LHCN-M2 (cell line): Measurements from ENCODE around the gene TLE2. TPM values are rescaled to one million over a fixed set of nuclear protein-coding genes. Genes with fewer than 3 reads are reported as not detected.
"Not testable (repeated sequence)": the region's sequence is repeated elsewhere in the genome, so short reads cannot be mapped to it uniquely, and the experiment has no call there.

ENCODE experiments used
- DNase-seq: peaks from one replicate; pipeline ENCODE4 v3.0.0-alpha.2; 2012; ENCODE audit warnings: low read depth
- total RNA-seq: library from RNA; depleted of rRNA; stranded (reverse); fragments of >200 nt; gene quantifications from 2 replicates; pipeline ENCODE4 v1.2.3, GENCODE V29; 2014

TLE2 gene
- total RNA-seq, 1 experiment from 2014 or later = 0.69 TPM

DNA sequence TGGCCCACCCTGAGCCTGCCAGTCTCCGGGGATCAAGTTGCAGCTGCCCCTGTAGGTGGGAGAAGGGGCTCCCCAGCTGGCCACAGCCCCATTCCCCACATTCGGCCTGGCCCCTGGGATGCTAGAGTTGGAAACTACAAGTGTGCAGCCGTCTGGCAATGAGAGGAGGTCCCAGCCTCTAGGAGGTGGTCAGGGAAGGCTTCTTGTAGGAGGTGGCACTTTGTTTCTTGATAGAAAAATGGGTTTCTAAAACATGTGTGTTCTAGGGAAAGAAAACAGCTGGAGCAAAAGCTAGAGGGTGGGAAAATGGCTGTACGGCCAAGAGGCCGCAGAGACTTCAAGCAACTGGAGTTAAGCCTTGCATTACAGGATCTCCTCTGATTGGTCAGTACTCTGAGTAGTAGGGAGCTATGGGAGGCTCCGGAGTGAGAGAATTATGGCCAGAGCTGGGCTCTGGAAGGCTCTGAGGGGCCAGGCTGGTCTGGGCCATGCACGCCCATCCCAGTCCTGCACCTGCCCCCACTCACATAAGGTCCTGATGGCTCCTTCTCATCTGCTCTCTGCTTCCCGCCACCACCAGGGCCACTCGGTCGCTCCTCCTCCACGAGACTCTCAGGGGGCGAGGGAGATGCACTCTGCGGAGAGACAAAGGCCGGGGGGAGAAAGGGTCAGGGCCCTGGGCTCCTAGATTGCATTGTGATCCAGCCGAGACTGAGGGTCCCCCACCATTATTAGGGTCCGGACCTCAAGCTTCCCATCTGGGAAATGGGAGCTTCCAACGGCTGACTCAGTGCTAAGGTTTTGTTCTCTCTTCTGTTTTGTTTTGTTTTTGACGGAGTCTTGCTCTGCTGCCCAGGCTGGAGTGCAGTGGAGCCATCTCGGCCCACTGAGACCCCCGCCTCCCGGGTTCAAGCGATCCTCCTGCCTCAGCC lies 13.7 kb downstream of the TLE2 start:
- DNase-seq = no peak

DNA sequence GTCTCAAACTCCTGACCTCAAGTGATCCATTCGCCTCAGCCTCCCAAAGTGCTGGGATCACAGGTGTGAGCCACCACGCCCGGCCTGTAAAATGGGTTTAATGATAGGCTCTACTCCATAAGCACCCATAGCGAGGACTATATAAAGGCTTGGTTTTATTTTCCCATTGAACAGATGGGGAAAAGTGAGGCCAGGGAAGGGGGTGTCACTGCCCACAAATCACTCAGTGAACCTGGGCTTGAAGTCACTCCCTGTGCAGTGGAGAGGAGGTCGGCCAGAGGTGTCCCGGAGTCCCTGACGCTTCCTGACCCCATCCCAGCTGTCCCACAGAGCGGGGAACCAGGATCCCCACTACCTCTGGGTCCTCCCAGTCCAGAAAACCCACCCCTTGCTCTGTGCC lies 14.9 kb downstream of the TLE2 start:
- DNase-seq = no peak

GRCh38 chr19:3013263-3013725 lies 15.8 kb downstream of the TLE2 start:
- DNase-seq = no peak

GRCh38 chr19:3012621-3013262 lies 16.3 kb downstream of the TLE2 start:
- no peak for DNase-seq

DNA sequence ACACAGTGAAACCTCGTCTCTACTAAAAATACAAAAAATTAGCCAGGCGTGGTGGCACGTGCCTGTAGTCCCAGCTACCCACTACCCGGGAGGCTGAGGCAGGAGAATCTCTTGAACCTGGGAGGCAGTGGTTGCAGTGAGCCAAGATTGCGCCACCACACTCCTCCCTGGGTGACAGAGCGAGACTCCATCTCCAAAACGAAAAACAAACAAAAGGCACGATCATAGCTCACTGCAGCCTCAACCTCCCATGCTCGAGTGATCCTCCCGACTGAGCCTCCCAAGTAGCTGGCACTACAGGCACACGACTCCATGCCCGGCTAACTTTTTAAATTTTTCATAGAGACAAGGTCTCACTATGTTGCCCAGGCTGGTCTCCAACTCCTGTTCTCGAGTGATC lies 17.0 kb downstream of the TLE2 start:
- not testable (repeated sequence) for DNase-seq

DNA sequence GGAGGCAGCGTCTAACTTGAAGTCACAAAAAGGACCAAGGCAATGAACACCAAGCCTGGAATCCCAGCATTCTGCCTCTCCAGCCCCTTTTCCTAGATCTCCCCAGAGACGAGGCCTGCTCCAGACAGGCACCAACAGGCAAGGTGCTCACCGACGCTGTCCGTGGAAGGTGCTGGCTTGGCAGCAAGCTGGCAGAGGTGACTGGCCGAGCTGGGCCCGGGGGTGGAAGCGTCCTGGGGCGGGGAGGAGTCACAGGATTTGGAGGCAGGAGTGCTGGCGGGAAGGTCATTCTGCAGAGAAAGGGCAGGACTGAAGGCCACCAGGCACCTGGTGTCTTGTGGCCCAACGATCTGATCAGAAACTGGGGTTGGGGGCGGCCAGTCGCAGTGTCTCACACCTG lies 18.2 kb downstream of the TLE2 start:
- DNase-seq = no peak

DNA sequence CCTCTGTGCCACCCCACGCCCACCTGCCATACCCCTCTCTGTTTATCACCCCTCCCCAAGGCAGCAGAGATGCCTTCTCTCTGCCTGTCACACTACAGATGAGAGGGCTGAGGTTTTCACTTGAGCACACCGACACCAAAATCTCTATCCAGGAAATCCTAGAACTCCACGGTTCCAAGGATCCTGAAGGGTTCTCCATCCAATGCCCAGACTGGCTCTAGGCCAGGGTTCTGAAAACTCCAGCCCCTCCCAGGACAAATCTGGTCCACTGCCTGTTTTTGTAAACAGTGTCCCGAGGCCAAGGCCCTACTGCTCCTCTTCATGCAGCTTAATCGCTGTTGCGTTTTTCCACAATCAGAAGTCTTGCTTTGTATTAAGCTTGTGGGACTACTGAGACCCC lies 20.1 kb downstream of the TLE2 start:
- DNase-seq = no peak

- no peak for DNase-seq
These were observed 21.1 kb downstream of the TLE2 start for GRCh38 chr19:3007975-3008374.

GRCh38 chr19:3006075-3006767 lies 22.9 kb downstream of the TLE2 start:
- DNase-seq = no peak

GRCh38 chr19:3005345-3005744 lies 23.7 kb downstream of the TLE2 start:
- DNase-seq = no peak

GRCh38 chr19:3004522-3004921 lies 24.6 kb downstream of the TLE2 start:
- DNase-seq = no peak

- no peak for DNase-seq
These were observed 26.0 kb downstream of the TLE2 start for GRCh38 chr19:3003046-3003445.

GRCh38 chr19:3001235-3001800 lies 27.8 kb downstream of the TLE2 start:
- no peak for DNase-seq

DNA sequence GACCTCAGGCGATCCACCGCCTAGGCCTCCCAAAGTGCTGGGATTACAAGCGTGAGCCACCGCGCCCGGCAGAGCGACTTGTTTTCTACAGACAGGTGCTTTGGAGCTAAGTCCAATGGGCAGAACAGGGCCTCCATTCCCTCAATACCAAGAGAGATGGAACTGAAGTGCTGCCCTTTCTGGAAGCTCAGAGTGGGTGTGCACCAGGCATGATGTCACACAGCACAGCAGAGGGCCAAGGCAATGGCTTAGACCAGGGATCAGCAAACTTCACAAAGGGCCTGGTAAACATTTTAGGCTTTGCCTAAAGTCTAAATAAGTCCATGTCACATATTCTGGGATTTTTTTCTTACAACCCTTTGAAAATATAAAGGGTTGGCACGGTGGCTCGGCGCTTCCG lies 30.4 kb downstream of the TLE2 start:
- DNase-seq = no peak

GRCh38 chr19:2997720-2998119 lies 31.4 kb downstream of the TLE2 start:
- DNase-seq = no peak

DNA sequence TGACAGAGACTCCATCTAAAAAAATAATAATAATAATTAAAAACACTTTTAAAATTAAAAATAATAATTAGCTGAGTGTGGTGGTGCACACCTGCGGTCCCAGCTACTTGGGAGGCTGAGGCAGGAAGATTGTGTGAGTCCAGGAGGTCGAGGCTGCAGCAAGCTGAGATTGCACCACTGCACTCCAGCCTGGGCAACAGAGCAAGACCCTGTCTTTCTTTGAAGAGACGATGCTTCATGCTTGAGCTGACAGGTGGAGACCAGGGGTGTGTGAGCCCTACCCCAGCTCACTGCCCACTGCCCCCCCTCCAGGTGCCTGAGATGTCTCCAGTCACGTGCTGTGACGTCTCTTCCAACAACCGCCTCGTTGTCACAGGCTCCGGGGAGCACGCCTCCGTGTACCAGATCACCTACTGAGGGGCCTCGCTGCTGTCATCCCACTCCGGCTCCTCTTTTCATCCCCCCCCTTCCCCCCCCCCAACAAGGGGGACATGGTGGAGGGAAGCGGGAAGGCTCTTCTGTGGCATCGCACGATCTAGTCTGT lies 34.4 kb downstream of the TLE2 start:
- no peak for DNase-seq

DNA sequence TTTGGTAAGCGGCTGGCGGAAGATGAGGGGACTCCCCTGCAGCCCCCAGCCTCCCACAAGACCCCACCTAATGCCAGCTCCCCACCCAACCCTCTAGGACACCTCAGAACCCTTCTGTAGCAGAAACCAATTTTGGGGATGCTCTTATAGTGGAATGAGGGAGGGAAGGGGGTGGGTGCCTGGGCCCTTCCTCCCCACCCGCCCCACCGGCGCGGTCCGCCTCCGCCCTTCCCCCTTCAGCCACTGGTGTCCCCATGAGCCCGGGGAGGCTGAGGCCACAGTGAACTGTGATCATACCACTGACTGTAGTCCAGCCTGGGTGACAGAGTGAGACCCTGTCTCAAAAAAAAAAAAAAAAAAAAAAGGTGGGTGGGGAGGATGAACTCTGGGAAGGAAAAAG lies 35.5 kb downstream of the TLE2 start:
- DNase-seq = no peak

DNA sequence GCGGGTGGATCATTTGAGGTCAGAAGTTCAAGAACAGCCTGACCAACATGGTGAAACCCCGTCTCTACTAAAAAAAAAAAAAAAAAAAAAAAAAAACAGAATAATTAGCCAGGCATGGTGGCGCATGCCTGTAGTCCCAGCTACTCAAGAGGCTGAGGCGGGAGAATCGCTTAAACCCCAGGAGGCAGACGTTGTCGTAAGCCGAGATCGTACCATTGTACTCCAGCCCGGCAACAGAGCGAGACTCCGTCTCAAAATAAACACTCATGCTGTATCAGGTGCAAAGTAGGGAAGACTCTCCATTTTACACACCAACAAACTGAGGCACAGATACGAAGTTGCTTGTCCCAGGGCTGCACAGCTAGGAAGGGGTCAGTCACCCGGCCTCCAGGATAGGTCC lies 36.1 kb downstream of the TLE2 start:
- no peak for DNase-seq

- not testable (repeated sequence) for DNase-seq
These were observed 36.7 kb downstream of the TLE2 start for GRCh38 chr19:2992333-2992732.

DNA sequence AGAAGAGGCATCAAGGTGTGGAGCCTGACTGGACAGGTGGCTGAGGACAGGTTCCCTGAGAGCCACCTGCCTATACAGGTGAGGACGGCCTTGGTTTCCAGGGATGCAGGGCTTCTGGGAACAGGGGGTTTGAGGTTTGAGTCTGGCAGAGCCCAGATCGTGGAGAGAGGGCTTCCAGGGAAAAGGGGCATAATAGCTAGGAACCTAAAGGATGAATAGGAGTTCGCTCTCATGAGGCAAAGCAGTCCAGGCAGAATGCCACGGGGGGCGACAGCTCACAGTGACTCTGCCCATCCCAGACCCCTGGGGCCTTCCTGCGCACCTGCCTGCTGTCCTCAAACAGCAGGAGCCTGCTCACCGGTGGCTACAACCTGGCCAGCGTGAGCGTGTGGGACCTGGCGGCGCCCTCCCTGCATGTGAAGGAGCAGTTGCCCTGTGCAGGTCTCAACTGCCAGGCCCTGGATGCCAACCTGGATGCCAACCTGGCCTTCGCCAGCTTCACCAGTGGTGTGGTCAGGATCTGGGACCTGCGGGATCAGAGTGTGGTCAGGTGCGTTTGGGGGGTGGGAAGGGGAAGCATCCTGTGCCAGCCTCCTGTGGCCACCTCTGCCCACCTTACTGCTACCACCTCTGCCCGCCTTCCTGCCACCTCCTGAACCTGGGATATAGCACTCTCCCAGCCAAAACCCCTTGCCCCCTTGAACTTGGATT lies 39.7 kb downstream of the TLE2 start:
- no peak for DNase-seq

- DNase-seq = no peak
These were observed 40.5 kb downstream of the TLE2 start for GRCh38 chr19:2988568-2988967.
